ENCODE data around the gene HIP1. TPM values are rescaled to one million over a fixed set of nuclear protein-coding genes. Genes with fewer than 3 reads are reported as not detected.
A peak's percentile ranks its signal among the peaks of the same experiment; 100 is the strongest.
"Not testable (repeated sequence)": the region's sequence is repeated elsewhere in the genome, so short reads cannot be mapped to it uniquely, and the experiment has no call there.

HIP1 gene
- total and polyA plus RNA-seq, 7 donors: 1.2 to 11.9 (median 7.2) TPM

DNA sequence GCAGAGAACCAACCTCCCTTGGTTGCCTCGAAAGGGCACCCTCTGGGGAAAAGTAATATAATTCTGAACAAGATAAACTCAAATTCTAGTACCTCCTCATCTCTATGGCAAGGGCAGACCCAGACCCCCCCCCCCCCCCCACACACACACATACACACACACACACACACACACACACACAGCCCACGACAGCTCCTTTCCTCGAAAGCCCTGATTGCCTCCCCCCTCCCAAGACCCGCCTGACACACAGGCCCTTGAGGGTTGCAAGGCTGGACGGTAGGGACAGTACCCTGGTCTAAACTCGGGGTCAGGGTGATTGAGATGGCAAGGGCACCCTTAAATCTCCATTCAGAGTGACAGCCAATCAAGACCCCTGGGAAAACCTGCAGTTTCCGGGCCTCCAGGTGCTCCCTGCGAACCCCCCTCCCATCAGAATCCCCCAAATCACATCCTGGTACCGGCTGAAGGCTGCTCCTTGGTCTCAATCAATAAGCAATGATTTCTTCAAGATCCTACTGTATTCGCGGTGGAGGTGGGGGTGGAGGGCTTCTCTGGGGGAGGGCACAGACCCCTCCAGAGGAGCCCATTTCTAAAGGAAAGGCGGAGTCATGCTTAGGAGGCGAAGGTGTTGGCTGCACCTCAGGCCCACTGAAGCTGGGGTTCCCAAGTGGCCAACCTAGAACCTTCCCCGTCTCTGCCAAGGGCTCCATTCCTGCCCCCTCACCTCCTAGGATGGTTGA is 100.7 kb downstream of the HIP1 start:
- peak overlapping the region; percentile 72 to 83 (median 78) for H3K27ac ChIP-seq
- H3K27me3 ChIP-seq: no peaks in the 10 kb centered on the region
- intact Hi-C loops (cut with DNase I): loop anchor here (2.0 kb wide), 1 partner anchor 103 kb away; no protein-coding TSS in a partner anchor
- 72 to 80% methylated on average over 14 of the region's 14 CpGs for WGBS, 2 donors
- no peak for DNase-seq
- TF ChIP-seq, protein P1, sequence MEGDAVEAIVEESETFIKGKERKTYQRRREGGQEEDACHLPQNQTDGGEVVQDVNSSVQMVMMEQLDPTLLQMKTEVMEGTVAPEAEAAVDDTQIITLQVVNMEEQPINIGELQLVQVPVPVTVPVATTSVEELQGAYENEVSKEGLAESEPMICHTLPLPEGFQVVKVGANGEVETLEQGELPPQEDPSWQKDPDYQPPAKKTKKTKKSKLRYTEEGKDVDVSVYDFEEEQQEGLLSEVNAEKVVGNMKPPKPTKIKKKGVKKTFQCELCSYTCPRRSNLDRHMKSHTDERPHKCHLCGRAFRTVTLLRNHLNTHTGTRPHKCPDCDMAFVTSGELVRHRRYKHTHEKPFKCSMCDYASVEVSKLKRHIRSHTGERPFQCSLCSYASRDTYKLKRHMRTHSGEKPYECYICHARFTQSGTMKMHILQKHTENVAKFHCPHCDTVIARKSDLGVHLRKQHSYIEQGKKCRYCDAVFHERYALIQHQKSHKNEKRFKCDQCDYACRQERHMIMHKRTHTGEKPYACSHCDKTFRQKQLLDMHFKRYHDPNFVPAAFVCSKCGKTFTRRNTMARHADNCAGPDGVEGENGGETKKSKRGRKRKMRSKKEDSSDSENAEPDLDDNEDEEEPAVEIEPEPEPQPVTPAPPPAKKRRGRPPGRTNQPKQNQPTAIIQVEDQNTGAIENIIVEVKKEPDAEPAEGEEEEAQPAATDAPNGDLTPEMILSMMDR (IDR thresholded peaks at IDR 0.05): no peak
- TF ChIP-seq EP300 (IDR thresholded peaks at IDR 0.05) (no peak), POLR2AphosphoS5 (IDR thresholded peaks at IDR 0.05) (no peak)
- peak overlapping the region; percentile 59 to 88 (median 80) for H3K4me3 ChIP-seq
- H3K36me3 ChIP-seq: no peaks in the 10 kb centered on the region
- H3K9me3 ChIP-seq: no peaks in the 10 kb centered on the region
- H3K4me1 ChIP-seq: peaks cover 0 to 20% (median 18%) of the 10 kb centered on the region in 4 donors

DNA sequence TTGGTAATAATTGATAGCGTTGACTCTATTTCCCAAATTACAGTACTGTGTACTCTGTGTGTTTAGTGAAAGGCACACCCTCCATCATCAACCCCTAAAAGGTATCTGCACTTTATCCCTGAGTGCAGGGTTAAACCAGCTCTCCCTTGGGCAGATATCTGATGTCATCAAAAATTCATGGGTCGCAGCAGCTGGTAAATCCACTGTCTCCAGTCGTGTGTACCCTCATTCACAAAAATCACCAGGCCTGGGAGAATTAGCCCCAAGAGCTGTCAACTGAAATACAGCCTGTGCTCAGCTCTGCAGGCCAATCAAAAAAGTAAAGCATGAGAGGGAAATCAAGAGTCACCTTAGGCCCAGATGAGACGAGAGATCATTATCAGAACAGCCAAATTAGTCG is 103.7 kb downstream of the HIP1 start:
- no peaks in the 10 kb centered on the region for H3K27me3 ChIP-seq
- no peaks in the 10 kb centered on the region for H3K36me3 ChIP-seq
- no peak for TF ChIP-seq EP300 (IDR thresholded peaks at IDR 0.05)
- no peak for TF ChIP-seq POLR2AphosphoS5 (IDR thresholded peaks at IDR 0.05)
- TF ChIP-seq POLR2A (IDR thresholded peaks at IDR 0.05): no peak
- TF ChIP-seq, protein P1 (IDR thresholded peaks at IDR 0.05): no peak
- intact Hi-C loops (cut with DNase I): no loop called here
- H3K4me1 ChIP-seq: peaks cover 0 to 18% (median 17%) of the 10 kb centered on the region in 4 donors
- H3K27ac ChIP-seq: no peak overlapping the region
- DNase-seq: no peak
- H3K9me3 ChIP-seq: no peaks in the 10 kb centered on the region
- WGBS, 2 donors: 76 to 88% methylated on average over 5 of the region's 5 CpGs
- H3K4me3 ChIP-seq: no peak overlapping the region

DNA sequence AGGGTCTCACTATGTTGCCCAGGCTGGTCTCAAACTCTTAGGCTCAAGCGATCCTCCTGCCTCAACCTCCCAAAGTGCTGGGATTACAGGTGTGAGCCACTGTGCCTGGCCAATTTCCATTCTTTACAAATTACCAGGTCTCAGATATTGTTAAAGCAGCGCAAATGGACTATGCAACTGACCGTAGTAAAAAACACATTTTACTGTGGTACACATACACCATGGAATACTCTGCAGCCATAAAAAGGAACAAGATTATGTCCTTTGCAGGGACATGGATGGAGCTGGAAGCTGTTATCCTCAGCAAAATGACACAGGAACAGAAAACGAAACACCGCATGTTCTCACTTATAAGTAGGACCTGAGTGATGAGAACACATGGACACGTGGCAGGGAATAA is 106.2 kb downstream of the HIP1 start:
- not testable (repeated sequence) for H3K27me3 ChIP-seq

DNA sequence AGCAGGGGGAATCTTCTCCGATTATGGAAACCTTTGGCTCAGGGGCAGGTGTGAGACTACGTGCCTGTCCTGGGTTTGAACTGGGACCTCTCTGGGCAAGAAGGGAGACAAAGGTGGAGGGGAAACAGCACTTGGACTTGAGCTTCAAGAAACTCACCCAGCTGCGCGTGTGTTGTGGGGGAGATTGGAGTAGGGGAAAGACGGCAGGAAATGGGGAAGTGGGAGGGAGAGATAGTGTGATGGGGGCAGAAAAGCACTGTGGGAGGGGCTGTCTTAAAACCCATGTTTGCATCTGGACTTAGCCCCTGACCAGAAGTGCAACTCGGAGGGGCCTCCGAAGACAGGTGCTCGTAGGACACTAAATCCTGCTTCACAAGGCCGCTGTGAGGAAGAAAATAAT is 107.0 kb downstream of the HIP1 start:
- WGBS, 2 donors: 63 to 87% methylated on average over 9 of the region's 9 CpGs
- intact Hi-C loops (cut with DNase I): no loop called here

More for the DNA sequence above, 106.2 kb downstream of the HIP1 start:
- H3K36me3 ChIP-seq; H3K4me3 ChIP-seq; H3K4me1 ChIP-seq; H3K9me3 ChIP-seq; DNase-seq; H3K27ac ChIP-seq; intact Hi-C loops (cut with DNase I): not testable (repeated sequence)
- WGBS, 2 donors: 89 to 96% methylated on average over 6 of the region's 6 CpGs

DNA sequence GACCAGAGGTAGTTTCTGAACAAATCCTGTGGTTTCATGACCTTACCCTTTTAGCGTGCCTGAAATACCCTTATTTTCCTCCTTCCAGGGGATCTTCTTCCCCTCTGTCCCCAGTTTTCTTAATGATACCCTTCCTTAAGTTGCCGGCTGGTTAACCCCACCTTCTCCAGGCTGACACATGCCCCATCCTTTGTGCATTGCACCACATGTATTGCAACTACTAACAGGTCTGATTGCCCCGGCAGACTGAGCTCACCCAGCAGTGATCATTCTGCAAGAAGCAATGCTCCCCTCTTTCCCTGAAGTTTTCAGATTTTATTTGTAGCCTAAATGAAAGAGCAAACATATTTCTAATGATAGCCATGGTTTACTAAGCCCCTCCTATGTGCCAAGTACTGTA is 108.2 kb downstream of the HIP1 start:
- Histone ChIP-seq H3K27me3 (no peaks in the 10 kb centered on the region), H3K9me3 (peaks cover 0 to 8% (median 2%) of the 10 kb centered on the region in 4 donors), H3K4me3 (no peak overlapping the region), H3K27ac (no peak overlapping the region), H3K4me1 (no peaks in the 10 kb centered on the region), H3K36me3 (no peaks in the 10 kb centered on the region)
- 84 to 92% methylated on average over 3 of the region's 3 CpGs for WGBS, 2 donors
- DNase-seq: no peak
- intact Hi-C loops (cut with DNase I): no loop called here
- no peak for TF ChIP-seq EP300 (IDR thresholded peaks at IDR 0.05)
- no peak for TF ChIP-seq POLR2A (IDR thresholded peaks at IDR 0.05)
- TF ChIP-seq, protein P1 (IDR thresholded peaks at IDR 0.05): no peak
- no peak for TF ChIP-seq POLR2AphosphoS5 (IDR thresholded peaks at IDR 0.05)

More for the DNA sequence above, 107.0 kb downstream of the HIP1 start:
- Histone ChIP-seq H3K9me3 (peaks cover 0 to 8% (median 2%) of the 10 kb centered on the region in 4 donors), H3K4me3 (no peak overlapping the region), H3K27ac (no peak overlapping the region), H3K4me1 (no peaks in the 10 kb centered on the region), H3K27me3 (no peaks in the 10 kb centered on the region), H3K36me3 (no peaks in the 10 kb centered on the region)
- no peak for DNase-seq
- TF ChIP-seq, protein P1 (IDR thresholded peaks at IDR 0.05): no peak
- TF ChIP-seq POLR2AphosphoS5 (IDR thresholded peaks at IDR 0.05): no peak
- no peak for TF ChIP-seq EP300 (IDR thresholded peaks at IDR 0.05)
- TF ChIP-seq POLR2A (IDR thresholded peaks at IDR 0.05): no peak

All from sigmoid colon (tissue), 7 donors.